ENCODE data around the gene AFP. TPM values are rescaled to one million over a fixed set of nuclear protein-coding genes. Genes with fewer than 3 reads are reported as not detected.
"Not testable (repeated sequence)": the region's sequence is repeated elsewhere in the genome, so short reads cannot be mapped to it uniquely, and the experiment has no call there.

AFP gene
- total RNA-seq (ENCODE audit: low replicate concordance) = 0.90 TPM in 1 of 2 replicates, not detected in the other

- DNase-seq (ENCODE audit: low read depth) = no peak
Measured at GRCh38 chr4:73435984-73436383, at the start of gene AFP. Gene AFP, plus strand, starts transcription at chr4:73436221. Its CDS starts 42 bp downstream, at chr4:73436263.

GRCh38 chr4:73387552-73387951, 48.5 kb upstream of the AFP start:
- TF ChIP-seq CTCF (IDR thresholded peaks at IDR 0.05; ENCODE audit: insufficient read depth, low read length) = no peak
- H3K4me3 ChIP-seq (ENCODE audit: low read depth, low read length) = no peak overlapping the region
- DNase-seq (ENCODE audit: low read depth) = no peak

More at GRCh38 chr4:73435984-73436383, at the start of gene AFP:
- TF ChIP-seq CTCF (IDR thresholded peaks at IDR 0.05; ENCODE audit: insufficient read depth, low read length) = no peak
- H3K4me3 ChIP-seq (ENCODE audit: low read depth, low read length) = no peak within 1 kb of the TSS

GRCh38 chr4:73388887-73389286, 47.1 kb upstream of the AFP start:
- DNase-seq (ENCODE audit: low read depth) = no peak
- H3K4me3 ChIP-seq (ENCODE audit: low read depth, low read length) = no peak overlapping the region
- TF ChIP-seq CTCF (IDR thresholded peaks at IDR 0.05; ENCODE audit: insufficient read depth, low read length) = no peak

- H3K4me3 ChIP-seq (ENCODE audit: low read depth, low read length); DNase-seq (ENCODE audit: low read depth): not testable (repeated sequence)
Measured at GRCh38 chr4:73389663-73390062, 46.4 kb upstream of the AFP start.

- TF ChIP-seq CTCF (IDR thresholded peaks at IDR 0.05; ENCODE audit: insufficient read depth, low read length) = no peak
- H3K4me3 ChIP-seq (ENCODE audit: low read depth, low read length) = no peak overlapping the region
- DNase-seq (ENCODE audit: low read depth) = no peak
Measured at GRCh38 chr4:73391774-73392173, 44.2 kb upstream of the AFP start.

- no peak overlapping the region for H3K4me3 ChIP-seq (ENCODE audit: low read depth, low read length)
- no peak for DNase-seq (ENCODE audit: low read depth)
- no peak for TF ChIP-seq CTCF (IDR thresholded peaks at IDR 0.05; ENCODE audit: insufficient read depth, low read length)
Measured at GRCh38 chr4:73392936-73393335, 43.1 kb upstream of the AFP start.

- no peak overlapping the region for H3K4me3 ChIP-seq (ENCODE audit: low read depth, low read length)
- no peak for DNase-seq (ENCODE audit: low read depth)
- TF ChIP-seq CTCF (IDR thresholded peaks at IDR 0.05; ENCODE audit: insufficient read depth, low read length) = no peak
Measured at GRCh38 chr4:73396304-73396703, 39.7 kb upstream of the AFP start.
